ENCODE data around the gene GRM2.

- TF ChIP-seq EP300 (IDR thresholded peaks at IDR 0.05) (no peak), CTCF (IDR thresholded peaks at IDR 0.05) (no peak), POLR2AphosphoS5 (IDR thresholded peaks at IDR 0.05) (no peak), POLR2A (IDR thresholded peaks at IDR 0.05) (no peak)
Measured at GRCh38 chr3:51680663-51681230, 26.1 kb upstream of the GRM2 start.
